ENCODE data around the gene ZNF516. TPM values are rescaled to one million over a fixed set of nuclear protein-coding genes. Genes with fewer than 3 reads are reported as not detected.

ZNF516 gene
- total and polyA plus RNA-seq, 10 of the 15 experiments (the other 5 are each of a cell fraction or from before 2014, with no cell fraction given), result 2.0 to 32.0 (median 8.3) TPM

- no peaks in the 10 kb centered on the region for H3K79me2 ChIP-seq (ENCODE audit: control insufficient read depth, insufficient read depth, low read length)
- no peaks in the 10 kb centered on the region for H3K36me3 ChIP-seq (ENCODE audit: control insufficient read depth in 2 of 2, insufficient read depth in 2 of 2, low read length in 1 of 2)
- in situ Hi-C loops (cut with MboI) (no loop called here), intact Hi-C loops (cut with micrococcal nuclease; ENCODE audit: unreplicated experiment) (no loop called here)
- no peaks in the 10 kb centered on the region; a peak in 1 of 4 replicates for H3K27me3 ChIP-seq (replicated peaks in 1 of 2; ENCODE audit: control insufficient read depth in 2 of 2, insufficient read depth in 2 of 2, low read length in 1 of 2)
- H3K4me1 ChIP-seq (ENCODE audit: control insufficient read depth, insufficient read depth, low read length), result peaks cover 9% of the 10 kb centered on the region
- BruUV-seq (replicated peaks), result no TSS peak
- peak overlapping the region; percentile 65 for H2AFZ ChIP-seq (ENCODE audit: control insufficient read depth, low read depth, low read length)
- ChIA-PET CTCF (no interaction called here), POLR2A (interaction anchor here (0.6 kb wide), 2 partner anchors 18 to 373 kb away, joined by 3 read pairs; no protein-coding TSS in a partner anchor), RAD21 (ENCODE audit: unreplicated experiment) (interaction anchor here (1.2 kb wide), 1 partner anchor 119 kb away, joined by 4 read pairs; no protein-coding TSS in a partner anchor), SMC1A (ENCODE audit: uncharacterized antibody, unreplicated experiment) (interaction anchor here (0.8 kb wide), 1 partner anchor 11 kb away, joined by 3 read pairs; no protein-coding TSS in a partner anchor)
- no peaks in the 10 kb centered on the region for H3K9me3 ChIP-seq (replicated peaks; ENCODE audit: control insufficient read depth, insufficient read depth, low read length)
- peak overlapping the region; percentile 88 for H3K4me2 ChIP-seq (ENCODE audit: control insufficient read depth, insufficient read depth)
- no peak overlapping the region for H3K27ac ChIP-seq (ENCODE audit: control insufficient read depth, insufficient read depth)
- ATAC-seq (peak; percentile 57), FAIRE-seq (peak; percentile 38), DNase-seq (ENCODE audit: low read depth, low spot score) (no peak)
- H4K20me1 ChIP-seq (ENCODE audit: control insufficient read depth, insufficient read depth), result no peaks in the 10 kb centered on the region
- H3K9ac ChIP-seq (ENCODE audit: control insufficient read depth, insufficient read depth, low read length), result peak overlapping the region; percentile 46; the same call in 1 of the 2 replicates
- H3K4me3 ChIP-seq, result peak overlapping the region; percentile 68
- WGBS (ENCODE audit: insufficient coverage, insufficient replicate concordance, low lambda C conversion rate, missing lambda C conversion rate), result 44% methylated on average over 24 of the region's 25 CpGs
- TF ChIP-seq TBL1XR1 (IDR thresholded peaks at IDR 0.05; ENCODE audit: low read depth, low read length) (no peak), RUNX3 (IDR thresholded peaks at IDR 0.05; ENCODE audit: low read length) (peak; percentile 43; the same call in 1 of the 2 replicates), NKRF (conservative IDR thresholded peaks at IDR 0.05) (no peak), MEF2B (IDR thresholded peaks at IDR 0.05; ENCODE audit: partially characterized antibody, poor library complexity, severe bottlenecking) (no peak), SMAD5 (IDR thresholded peaks at IDR 0.05; ENCODE audit: low read depth) (no peak), ZSCAN29 (IDR thresholded peaks at IDR 0.05) (no peak), NBN (IDR thresholded peaks at IDR 0.05) (no peak), RAD51 (IDR thresholded peaks at IDR 0.05) (no peak), FOXM1 (IDR thresholded peaks at IDR 0.05; ENCODE audit: low read depth, low read length) (no peak), TCF7 (IDR thresholded peaks at IDR 0.05; ENCODE audit: borderline replicate concordance) (no peak), ZBTB11 (CRISPR knock-in tag; IDR thresholded peaks at IDR 0.05) (no peak), RFX5 (IDR thresholded peaks at IDR 0.05; ENCODE audit: low read depth, low read length) (no peak), EGR1 (IDR thresholded peaks at IDR 0.05; ENCODE audit: borderline replicate concordance in 1 of 2, low read depth in 2 of 2, low read length in 2 of 2) (peak in 1 of 2 experiments; percentile 60; a peak in 1 of 3 replicates), EED (IDR thresholded peaks at IDR 0.05; ENCODE audit: low read depth) (peak; percentile 47; the same call in 1 of the 2 replicates), TARDBP (IDR thresholded peaks at IDR 0.05; ENCODE audit: borderline replicate concordance) (no peak), CEBPZ (IDR thresholded peaks at IDR 0.05; ENCODE audit: low read depth, low read length) (no peak)
Measured at GRCh38 chr18:76518123-76518859, 23.2 kb upstream of the ZNF516 start.

Data from GM12878 (cell line).